Fibroblast of lung (primary cell): Measurements from ENCODE around the gene CHCHD6. TPM values are rescaled to one million over a fixed set of nuclear protein-coding genes. Genes with fewer than 3 reads are reported as not detected.

Experiments used
- DNase-seq, 2 donors: peaks; one replicate each; pipeline versions ENCODE4 v3.0.0 to v3.0.0-alpha.2; 2010; ENCODE audit warnings: low read depth in 2 of 2
- H2AFZ ChIP-seq: 2 replicates; pipeline ENCODE4 v1.5.1; 2012; ENCODE audit warnings: low read length, control low read depth, inconsistent platforms
- H3K27ac ChIP-seq: 2 replicates; pipeline ENCODE4 v1.5.1; 2011; ENCODE audit warnings: low read length, control low read depth; ENCODE audit not compliant: insufficient read depth
- H3K27me3 ChIP-seq: 2 replicates; pipeline ENCODE4 v1.5.1; 2011; ENCODE audit warnings: mild to moderate bottlenecking, low read length; ENCODE audit not compliant: control insufficient read depth, insufficient read depth
- H3K36me3 ChIP-seq: 2 replicates; pipeline ENCODE4 v1.5.1; 2011; ENCODE audit warnings: low read length; ENCODE audit not compliant: control insufficient read depth, insufficient read depth
- H3K4me1 ChIP-seq: 2 replicates; pipeline ENCODE4 v1.5.1; 2011; ENCODE audit warnings: low read length; ENCODE audit not compliant: control insufficient read depth, insufficient read depth; ENCODE audit errors: extremely low read depth
- H3K4me2 ChIP-seq: 2 replicates; pipeline ENCODE4 v1.5.1; 2011; ENCODE audit warnings: low read length, control low read depth; ENCODE audit not compliant: insufficient read depth; ENCODE audit errors: extremely low read depth
- H3K4me3 ChIP-seq, 4 experiments: fragments of 200-600 bp in 1 of 4; sonication (generic) in 1 of 4; replicated peaks in 1 of 4; 2 replicates each; pipeline ENCODE4 v1.5.1; 2011 to 2016; ENCODE audit warnings: low read length in 4 of 4, low read depth in 3 of 4, mild to moderate bottlenecking in 3 of 4, control low read depth in 2 of 4, inconsistent platforms in 1 of 4, mixed read lengths in 1 of 4; ENCODE audit not compliant: insufficient read depth in 1 of 4; ENCODE audit errors: control extremely low read depth in 1 of 4
- H3K79me2 ChIP-seq: 2 replicates; pipeline ENCODE4 v1.5.1; 2012; ENCODE audit warnings: mild to moderate bottlenecking, low read length, inconsistent platforms; ENCODE audit not compliant: control insufficient read depth, insufficient read depth
- H3K9ac ChIP-seq: 2 replicates; pipeline ENCODE4 v1.5.1; 2011; ENCODE audit warnings: mild to moderate bottlenecking, low read length, control low read depth; ENCODE audit not compliant: insufficient read depth
- H3K9me3 ChIP-seq: 2 replicates; pipeline ENCODE4 v1.5.1; 2012; ENCODE audit warnings: low read depth, low read length; ENCODE audit not compliant: control insufficient read depth, insufficient read depth
- H4K20me1 ChIP-seq: 2 replicates; pipeline ENCODE4 v1.5.1; 2011; ENCODE audit warnings: low read length; ENCODE audit not compliant: control insufficient read depth, insufficient read depth; ENCODE audit errors: extremely low read depth
- CTCF ChIP-seq, 2 donors: IDR thresholded peaks in 1 of 2; conservative IDR thresholded peaks in 1 of 2; 1 replicate in 1 of 2; 2 replicates in 1 of 2; pipeline ENCODE4 v1.5.1; 2011 to 2012; ENCODE audit warnings: low read length in 2 of 2, control low read depth in 1 of 2, inconsistent platforms in 1 of 2, low read depth in 1 of 2, mild to moderate bottlenecking in 1 of 2
- EZH2 ChIP-seq: IDR thresholded peaks from 2 replicates; pipeline ENCODE4 v1.5.1; 2012; ENCODE audit warnings: low read length, control low read depth, mild to moderate bottlenecking; ENCODE audit errors: missing control alignments
- polyA plus RNA-seq, 2 donors: library from polyadenylated mRNA; depleted of rRNA in 1 of 2; stranded (reverse) in 1 of 2; unstranded in 1 of 2; fragments of >200 nt; gene quantifications; 2 replicates each; pipeline ENCODE4 v1.2.1, GENCODE V29; 2011 to 2012; ENCODE audit warnings: missing spikeins in 1 of 2
- total RNA-seq: library from RNA; depleted of rRNA; stranded (reverse); fragments of >200 nt; gene quantifications from 2 replicates; pipeline ENCODE4 v1.2.1, GENCODE V29; 2014

The CHCHD6 gene
- total and polyA plus RNA-seq, 2 donors (not counting 1 experiment from before 2014, with no cell fraction given): 9.5 to 11.1 TPM

DNA sequence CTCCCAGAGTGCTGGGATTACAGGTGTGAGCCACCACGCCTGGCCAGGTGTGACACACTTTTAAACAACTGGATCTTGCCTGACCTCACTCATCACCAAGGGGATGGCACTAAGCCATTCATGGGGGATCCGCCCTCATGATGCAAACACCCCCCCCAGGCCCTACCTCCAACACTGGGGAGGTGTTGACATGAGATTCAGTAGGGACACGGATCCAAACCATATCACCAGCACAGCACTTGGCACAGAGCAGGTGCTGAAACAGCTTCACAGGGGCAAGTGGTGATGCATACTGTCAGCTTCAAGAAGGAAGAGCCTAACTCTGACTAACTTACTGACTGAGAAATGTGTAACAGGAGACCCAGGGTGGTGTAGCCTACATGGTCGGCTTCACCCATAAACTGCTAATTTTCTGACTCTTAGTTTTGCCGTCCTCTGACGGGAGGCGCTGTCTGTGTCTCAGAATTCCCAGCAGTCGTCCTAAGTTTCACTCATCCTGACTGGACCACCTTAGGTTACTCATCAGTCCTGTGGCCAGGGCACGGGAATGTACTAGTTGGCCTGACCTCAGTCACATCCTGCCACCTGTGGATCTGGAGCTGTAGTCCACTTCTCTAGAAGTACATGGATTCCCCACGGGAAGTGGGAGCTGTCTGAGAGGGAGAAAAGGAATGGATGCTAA, 197.0 kb downstream of the CHCHD6 start:
- Histone ChIP-seq H3K4me3 (no peak overlapping the region), H3K27ac (no peak overlapping the region), H4K20me1 (no peaks in the 10 kb centered on the region), H3K79me2 (no peaks in the 10 kb centered on the region), H2AFZ (no peak overlapping the region), H3K9me3 (no peaks in the 10 kb centered on the region), H3K27me3 (no peaks in the 10 kb centered on the region), H3K36me3 (no peaks in the 10 kb centered on the region), H3K4me2 (no peak overlapping the region), H3K9ac (no peak overlapping the region), H3K4me1 (no peaks in the 10 kb centered on the region)
- TF ChIP-seq CTCF (conservative IDR thresholded peaks at IDR 0.05 in 1 of 2, IDR thresholded peaks at IDR 0.05 in 1 of 2; ENCODE audit: low read depth in 1 of 2, low read length in 2 of 2) (no peak), EZH2 (no peak)
- peak in 1 of 2 donors; percentile 19 for DNase-seq

GRCh38 chr3:126901631-126902030, 197.6 kb downstream of the CHCHD6 start:
- Histone ChIP-seq H2AFZ (no peak overlapping the region), H3K9me3 (no peaks in the 10 kb centered on the region), H3K27me3 (no peaks in the 10 kb centered on the region), H3K4me2 (no peak overlapping the region), H3K9ac (no peak overlapping the region), H3K4me3 (no peak overlapping the region), H4K20me1 (no peaks in the 10 kb centered on the region), H3K36me3 (no peaks in the 10 kb centered on the region), H3K79me2 (no peaks in the 10 kb centered on the region), H3K4me1 (no peaks in the 10 kb centered on the region), H3K27ac (no peak overlapping the region)
- TF ChIP-seq CTCF (conservative IDR thresholded peaks at IDR 0.05 in 1 of 2, IDR thresholded peaks at IDR 0.05 in 1 of 2; ENCODE audit: low read depth in 1 of 2, low read length in 2 of 2): no peak
- no peak for TF ChIP-seq EZH2
- no peak for DNase-seq

GRCh38 chr3:126903521-126903920, 199.5 kb downstream of the CHCHD6 start:
- Histone ChIP-seq H3K79me2 (no peaks in the 10 kb centered on the region), H3K27ac (no peak overlapping the region), H3K4me2 (no peak overlapping the region), H4K20me1 (no peaks in the 10 kb centered on the region), H3K9me3 (no peaks in the 10 kb centered on the region), H3K4me1 (no peaks in the 10 kb centered on the region), H3K9ac (no peak overlapping the region), H3K27me3 (no peaks in the 10 kb centered on the region), H3K36me3 (no peaks in the 10 kb centered on the region), H3K4me3 (no peak overlapping the region), H2AFZ (no peak overlapping the region)
- no peak for DNase-seq
- TF ChIP-seq CTCF (conservative IDR thresholded peaks at IDR 0.05 in 1 of 2, IDR thresholded peaks at IDR 0.05 in 1 of 2; ENCODE audit: low read depth in 1 of 2, low read length in 2 of 2) (no peak), EZH2 (no peak)
